ENCODE data around the gene TNNI3. TPM values are rescaled to one million over a fixed set of nuclear protein-coding genes. Genes with fewer than 3 reads are reported as not detected.

TNNI3 gene
- total RNA-seq, 1 donor from 2014 or later, result 5.4 TPM

DNA sequence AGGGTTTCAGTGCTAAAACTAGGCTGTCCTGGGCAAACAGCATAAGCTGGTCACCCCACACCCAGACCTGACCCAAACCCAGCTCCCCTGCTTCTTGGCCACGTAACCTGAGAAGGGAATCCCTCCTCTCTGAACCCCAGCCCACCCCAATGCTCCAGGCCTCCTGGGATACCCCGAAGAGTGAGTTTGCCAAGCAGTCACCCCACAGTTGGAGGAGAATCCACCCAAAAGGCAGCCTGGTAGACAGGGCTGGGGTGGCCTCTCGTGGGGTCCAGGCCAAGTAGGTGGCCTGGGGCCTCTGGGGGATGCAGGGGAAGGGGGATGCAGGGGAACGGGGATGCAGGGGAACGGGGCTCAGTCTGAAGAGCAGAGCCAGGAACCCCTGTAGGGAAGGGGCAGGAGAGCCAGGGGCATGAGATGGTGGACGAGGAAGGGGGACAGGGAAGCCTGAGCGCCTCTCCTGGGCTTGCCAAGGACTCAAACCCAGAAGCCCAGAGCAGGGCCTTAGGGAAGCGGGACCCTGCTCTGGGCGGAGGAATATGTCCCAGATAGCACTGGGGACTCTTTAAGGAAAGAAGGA is 42.9 kb downstream of the TNNI3 start:
- H3K27ac Mint-ChIP-seq (ENCODE audit: unreplicated experiment), result no peak overlapping the region
- DNase-seq (ENCODE audit: low read depth, low spot score), result no peak
- peaks cover 44% of the 10 kb centered on the region for H3K4me1 Mint-ChIP-seq
- no peaks in the 10 kb centered on the region for H3K9me3 Mint-ChIP-seq
- TF ChIP-seq, protein P1, sequence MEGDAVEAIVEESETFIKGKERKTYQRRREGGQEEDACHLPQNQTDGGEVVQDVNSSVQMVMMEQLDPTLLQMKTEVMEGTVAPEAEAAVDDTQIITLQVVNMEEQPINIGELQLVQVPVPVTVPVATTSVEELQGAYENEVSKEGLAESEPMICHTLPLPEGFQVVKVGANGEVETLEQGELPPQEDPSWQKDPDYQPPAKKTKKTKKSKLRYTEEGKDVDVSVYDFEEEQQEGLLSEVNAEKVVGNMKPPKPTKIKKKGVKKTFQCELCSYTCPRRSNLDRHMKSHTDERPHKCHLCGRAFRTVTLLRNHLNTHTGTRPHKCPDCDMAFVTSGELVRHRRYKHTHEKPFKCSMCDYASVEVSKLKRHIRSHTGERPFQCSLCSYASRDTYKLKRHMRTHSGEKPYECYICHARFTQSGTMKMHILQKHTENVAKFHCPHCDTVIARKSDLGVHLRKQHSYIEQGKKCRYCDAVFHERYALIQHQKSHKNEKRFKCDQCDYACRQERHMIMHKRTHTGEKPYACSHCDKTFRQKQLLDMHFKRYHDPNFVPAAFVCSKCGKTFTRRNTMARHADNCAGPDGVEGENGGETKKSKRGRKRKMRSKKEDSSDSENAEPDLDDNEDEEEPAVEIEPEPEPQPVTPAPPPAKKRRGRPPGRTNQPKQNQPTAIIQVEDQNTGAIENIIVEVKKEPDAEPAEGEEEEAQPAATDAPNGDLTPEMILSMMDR (conservative IDR thresholded peaks at IDR 0.05), result no peak
- H3K4me3 Mint-ChIP-seq, result peak overlapping the region; percentile 92
- H3K27me3 Mint-ChIP-seq (ENCODE audit: low read depth), result peaks cover 4% of the 10 kb centered on the region
- H3K36me3 Mint-ChIP-seq (ENCODE audit: low read depth), result no peaks in the 10 kb centered on the region

DNA sequence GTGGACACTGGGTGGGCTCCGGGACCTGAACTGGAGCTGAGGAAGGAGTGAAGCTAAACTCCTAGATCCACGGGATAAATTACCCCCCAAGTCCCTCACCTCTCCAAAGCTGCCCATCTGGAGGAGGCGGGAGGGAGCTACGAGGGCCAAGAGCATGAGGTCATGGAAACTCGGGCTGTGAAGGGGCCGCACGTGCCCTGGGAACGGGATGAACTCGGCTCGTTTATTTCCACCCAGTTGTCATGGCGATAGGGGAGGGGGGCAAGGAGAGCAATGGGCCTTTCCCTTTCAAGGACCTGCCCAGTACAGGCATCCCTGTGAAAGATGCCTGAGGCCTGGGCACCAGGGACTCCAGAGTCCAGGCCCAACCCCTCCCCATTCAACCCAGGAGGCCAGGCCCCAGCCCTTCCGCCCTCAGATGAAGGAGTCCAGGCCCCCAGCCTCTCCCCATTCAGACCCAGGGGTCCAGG is 43.9 kb downstream of the TNNI3 start:
- H3K9me3 Mint-ChIP-seq, result no peaks in the 10 kb centered on the region
- peak overlapping the region; percentile 89 for H3K4me3 Mint-ChIP-seq
- peaks cover 40% of the 10 kb centered on the region for H3K4me1 Mint-ChIP-seq
- H3K27ac Mint-ChIP-seq (ENCODE audit: unreplicated experiment), result peak overlapping the region; percentile 94
- peaks cover 3% of the 10 kb centered on the region for H3K36me3 Mint-ChIP-seq (ENCODE audit: low read depth)
- TF ChIP-seq, protein P1 (conservative IDR thresholded peaks at IDR 0.05), result no peak
- DNase-seq (ENCODE audit: low read depth, low spot score), result peak; percentile 65
- H3K27me3 Mint-ChIP-seq (ENCODE audit: low read depth), result peaks cover 3% of the 10 kb centered on the region

DNA sequence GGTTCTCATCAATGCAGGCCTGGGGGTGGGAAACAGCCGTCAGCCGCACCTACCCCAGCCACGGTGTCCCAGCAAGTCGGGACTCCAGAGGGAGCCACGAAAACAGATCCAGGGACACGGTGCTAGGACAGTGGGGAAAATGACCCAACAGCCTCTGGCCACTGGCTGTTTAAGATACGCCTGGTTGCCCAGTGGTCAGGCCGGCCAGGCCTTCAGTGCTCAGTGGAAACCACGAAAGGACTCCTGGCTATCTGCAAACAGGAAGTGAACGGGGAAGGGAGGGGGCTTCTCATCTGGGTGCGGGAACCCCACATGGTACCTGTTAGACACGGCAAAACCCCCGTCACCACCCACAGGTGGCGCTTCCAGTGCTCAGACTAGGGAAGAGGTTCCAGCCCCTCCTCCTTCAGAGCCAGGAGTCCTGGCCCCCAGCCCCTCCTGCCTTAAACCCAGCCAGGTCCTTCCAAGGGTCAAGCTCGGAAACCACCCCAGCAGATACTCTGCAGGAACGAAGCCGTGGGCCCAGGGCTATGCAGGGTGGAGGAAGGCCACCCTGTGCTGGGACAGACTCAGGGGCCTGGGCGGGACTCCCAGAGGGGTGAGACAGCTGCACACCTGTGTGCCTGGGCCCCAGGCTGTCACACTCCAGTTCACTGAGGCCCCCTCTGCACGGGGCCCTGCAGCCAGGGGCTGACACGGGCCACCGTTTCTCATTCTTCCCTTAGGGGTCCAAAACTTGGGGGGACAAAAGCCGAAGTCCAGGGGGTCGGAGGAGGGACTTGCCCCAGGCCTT is 44.6 kb downstream of the TNNI3 start:
- H3K4me1 Mint-ChIP-seq, result peaks cover 36% of the 10 kb centered on the region
- peaks cover 4% of the 10 kb centered on the region for H3K36me3 Mint-ChIP-seq (ENCODE audit: low read depth)
- H3K9me3 Mint-ChIP-seq, result no peaks in the 10 kb centered on the region
- DNase-seq (ENCODE audit: low read depth, low spot score), result no peak
- peak overlapping the region; percentile 89 for H3K4me3 Mint-ChIP-seq
- peaks cover 3% of the 10 kb centered on the region for H3K27me3 Mint-ChIP-seq (ENCODE audit: low read depth)
- peak overlapping the region; percentile 94 for H3K27ac Mint-ChIP-seq (ENCODE audit: unreplicated experiment)
- TF ChIP-seq, protein P1 (conservative IDR thresholded peaks at IDR 0.05), result no peak

DNA sequence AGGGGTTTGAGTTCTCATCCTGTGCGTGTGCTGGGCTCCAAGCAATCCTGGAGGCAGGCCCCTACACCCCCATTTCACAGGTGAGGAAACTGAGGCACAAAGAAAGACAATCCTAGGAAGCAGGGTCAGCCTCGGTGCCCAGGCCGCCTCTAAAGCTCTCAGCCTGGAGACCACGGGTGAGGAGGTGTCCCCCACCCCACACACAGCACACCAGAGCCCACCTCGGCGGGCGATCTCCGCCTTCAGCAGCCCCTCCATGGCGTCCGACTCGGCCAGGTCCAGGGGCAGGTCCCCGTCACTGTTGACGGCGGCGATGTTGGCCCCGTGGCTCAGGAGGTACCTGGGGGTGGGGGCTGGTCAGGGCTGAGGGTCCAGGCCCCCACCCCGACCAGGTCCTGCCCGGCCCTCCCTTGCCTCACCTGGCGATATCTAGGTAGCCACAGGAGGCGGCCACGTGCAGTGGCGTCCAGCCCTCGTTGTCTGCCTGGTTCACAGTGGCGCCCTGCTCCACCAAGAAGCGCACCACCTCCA is 45.2 kb downstream of the TNNI3 start:
- Mint-ChIP-seq H3K9me3 (no peaks in the 10 kb centered on the region), H3K4me1 (peaks cover 31% of the 10 kb centered on the region), H3K27me3 (ENCODE audit: low read depth) (no peaks in the 10 kb centered on the region), H3K27ac (ENCODE audit: unreplicated experiment) (no peak overlapping the region), H3K36me3 (ENCODE audit: low read depth) (peaks cover 4% of the 10 kb centered on the region), H3K4me3 (no peak overlapping the region)
- TF ChIP-seq, protein P1 (conservative IDR thresholded peaks at IDR 0.05), result no peak
- DNase-seq (ENCODE audit: low read depth, low spot score), result no peak

DNA sequence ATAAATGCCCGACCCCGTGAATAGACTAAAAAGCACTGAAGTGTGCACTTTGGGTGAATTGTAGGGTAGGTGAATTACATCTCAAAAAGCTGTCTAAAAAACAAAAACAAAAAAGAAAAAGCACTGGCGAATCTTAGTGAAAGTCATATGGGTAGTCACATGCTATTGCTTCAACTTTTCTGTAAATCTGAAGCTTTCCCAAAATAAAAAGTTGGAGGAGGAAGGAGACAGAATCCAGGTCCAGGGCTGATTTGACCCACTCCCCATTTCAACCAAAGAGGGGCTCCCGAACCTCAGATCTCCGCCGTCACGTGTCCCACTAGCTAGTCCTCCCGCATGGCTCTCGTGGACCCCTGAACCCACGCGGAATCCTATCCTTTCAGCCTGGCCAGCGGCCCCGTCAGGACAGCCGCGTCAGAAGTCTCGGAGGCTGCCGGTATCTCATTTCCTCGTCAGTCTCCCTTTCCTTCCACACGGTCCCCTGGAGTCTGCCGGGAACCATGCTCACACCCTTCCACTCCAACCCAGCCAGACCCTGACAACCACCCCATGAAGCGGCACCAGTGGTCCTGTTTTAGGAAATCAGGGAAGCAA is 46.2 kb downstream of the TNNI3 start:
- H3K4me1 Mint-ChIP-seq, result peaks cover 25% of the 10 kb centered on the region
- DNase-seq (ENCODE audit: low read depth, low spot score), result no peak

More for the DNA sequence above, 46.2 kb downstream of the TNNI3 start:
- H3K27ac Mint-ChIP-seq (ENCODE audit: unreplicated experiment), result no peak overlapping the region
- H3K9me3 Mint-ChIP-seq, result no peaks in the 10 kb centered on the region
- TF ChIP-seq, protein P1 (conservative IDR thresholded peaks at IDR 0.05), result no peak
- no peaks in the 10 kb centered on the region for H3K27me3 Mint-ChIP-seq (ENCODE audit: low read depth)
- peaks cover 4% of the 10 kb centered on the region for H3K36me3 Mint-ChIP-seq (ENCODE audit: low read depth)
- H3K4me3 Mint-ChIP-seq, result no peak overlapping the region
